Mucosa of stomach (tissue), 1 donor: ENCODE data around the gene DACT2.

Source experiments
- H3K27me3 ChIP-seq: one replicate; pipeline ENCODE4 v1.7.0; 2013; ENCODE audit warnings: mild to moderate bottlenecking, low read length; ENCODE audit not compliant: control insufficient read depth, insufficient read depth
- H3K36me3 ChIP-seq: one replicate; pipeline ENCODE4 v1.7.0; 2013; ENCODE audit warnings: low read length; ENCODE audit not compliant: control insufficient read depth, insufficient read depth
- H3K4me1 ChIP-seq: one replicate; pipeline ENCODE4 v1.7.0; 2013; ENCODE audit warnings: mild to moderate bottlenecking, low read length; ENCODE audit not compliant: control insufficient read depth, insufficient read depth
- H3K4me3 ChIP-seq: one replicate; pipeline ENCODE4 v1.7.0; 2013; ENCODE audit warnings: low read length
- H3K9ac ChIP-seq: one replicate; pipeline ENCODE4 v1.7.0; 2013; ENCODE audit warnings: mild to moderate bottlenecking, low read length, moderate library complexity
- H3K9me3 ChIP-seq: one replicate; pipeline ENCODE4 v1.7.0; 2013; ENCODE audit warnings: mild to moderate bottlenecking, low read length, moderate library complexity; ENCODE audit not compliant: control insufficient read depth
- donor health status: Pancreatic carcinoma.

DACT2 gene

DNA sequence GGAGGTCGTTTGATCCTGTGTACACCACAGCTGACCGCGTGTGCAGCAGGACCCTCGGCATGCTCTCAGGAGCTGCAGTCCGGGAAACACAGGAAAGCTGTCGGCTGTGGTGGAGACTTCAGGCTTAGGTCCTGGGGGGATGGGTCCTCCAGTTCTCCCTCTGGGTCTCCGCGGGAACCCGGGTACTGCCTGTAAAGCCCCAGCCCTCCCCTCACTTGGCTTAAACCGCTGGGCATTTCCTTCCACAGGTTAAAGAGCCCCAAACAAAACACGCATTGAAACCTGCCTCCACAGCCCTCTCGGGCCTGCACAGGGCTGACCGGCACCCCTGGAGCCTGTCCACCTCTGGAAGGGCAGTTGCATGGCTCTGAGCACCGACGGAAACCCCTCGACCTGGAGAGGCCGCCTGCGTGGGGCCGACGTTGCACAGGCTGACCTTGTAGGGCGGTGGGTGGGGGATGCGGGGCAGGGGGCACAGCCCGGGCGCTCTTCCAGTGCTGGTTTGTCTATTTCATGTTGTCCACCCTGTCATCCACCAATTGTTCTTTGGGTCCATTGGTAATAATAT is 59.1 kb downstream of the DACT2 start:
- H3K9ac ChIP-seq: no peak overlapping the region
- H3K4me1 ChIP-seq: peaks cover 25% of the 10 kb centered on the region
- H3K36me3 ChIP-seq: no peaks in the 10 kb centered on the region
- no peaks in the 10 kb centered on the region for H3K9me3 ChIP-seq
- peaks cover 6% of the 10 kb centered on the region for H3K27me3 ChIP-seq
- H3K4me3 ChIP-seq: no peak overlapping the region

DNA sequence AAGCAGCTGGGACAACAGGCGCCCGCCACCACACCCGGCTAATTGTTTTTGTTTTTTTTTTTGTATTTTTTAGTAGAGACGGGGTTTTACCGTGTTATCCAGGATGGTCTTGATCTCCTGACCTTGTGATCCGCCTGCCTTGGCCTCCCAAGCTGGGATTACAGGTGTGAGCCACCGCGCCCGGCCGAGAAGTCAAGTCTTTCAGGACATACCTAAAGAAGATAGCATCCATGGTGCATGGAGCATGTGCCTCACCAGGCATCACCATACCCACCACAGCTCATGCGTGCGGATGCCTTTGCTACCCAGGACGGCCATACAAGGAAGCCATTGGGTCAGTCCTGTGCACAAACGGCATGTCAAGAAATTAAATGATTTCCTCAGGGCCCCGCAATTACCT is 60.8 kb downstream of the DACT2 start:
- no peak overlapping the region for H3K9ac ChIP-seq
- no peaks in the 10 kb centered on the region for H3K9me3 ChIP-seq
- no peaks in the 10 kb centered on the region for H3K36me3 ChIP-seq
- H3K4me1 ChIP-seq: peaks cover 25% of the 10 kb centered on the region
- H3K4me3 ChIP-seq: no peak overlapping the region
- H3K27me3 ChIP-seq: peaks cover 6% of the 10 kb centered on the region

DNA sequence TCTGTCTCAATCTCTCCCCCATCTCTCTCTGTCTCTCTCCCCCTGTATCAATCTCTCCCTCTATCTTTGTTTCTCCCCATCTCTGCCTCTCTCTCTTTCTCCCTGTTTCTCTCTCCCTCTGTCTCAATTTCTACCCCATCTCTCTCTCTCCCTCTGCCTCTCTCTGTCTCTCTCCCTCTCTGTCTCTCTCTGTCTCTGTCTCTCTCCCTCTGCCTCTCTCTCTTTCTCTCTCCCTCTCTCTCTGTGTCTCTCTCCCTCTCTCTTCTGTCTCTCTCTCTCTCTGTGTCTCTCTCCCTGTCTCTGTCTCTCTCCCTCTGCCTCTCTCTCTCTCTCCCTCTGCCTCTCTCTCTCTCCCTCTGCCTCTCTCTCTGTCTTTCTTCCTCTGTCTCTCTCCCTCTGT is 62.6 kb downstream of the DACT2 start:
- no peak overlapping the region for H3K9ac ChIP-seq
- no peaks in the 10 kb centered on the region for H3K9me3 ChIP-seq
- no peak overlapping the region for H3K4me3 ChIP-seq
- H3K27me3 ChIP-seq: peaks cover 6% of the 10 kb centered on the region
- peaks cover 17% of the 10 kb centered on the region for H3K4me1 ChIP-seq
- H3K36me3 ChIP-seq: no peaks in the 10 kb centered on the region
